Activated naive CD4-positive, alpha-beta T cell treated with anti-CD3 and anti-CD28 coated beads, Interleukin-2, amount 50 U/mL, for 24 hours (primary cell): ENCODE data around the gene PRKCE.
"Not testable (repeated sequence)": the region's sequence is repeated elsewhere in the genome, so short reads cannot be mapped to it uniquely, and the experiment has no call there.

Experiments
- H3K27ac Mint-ChIP-seq: one replicate; pipeline ENCODE4 v1.8.0; 2021; ENCODE audit warnings: mild to moderate bottlenecking, mixed read lengths
- H3K27me3 Mint-ChIP-seq: one replicate; pipeline ENCODE4 v1.8.0; 2021; ENCODE audit warnings: mixed read lengths
- H3K36me3 Mint-ChIP-seq: one replicate; pipeline ENCODE4 v1.8.0; 2021; ENCODE audit warnings: mixed read lengths
- H3K4me1 Mint-ChIP-seq: one replicate; pipeline ENCODE4 v1.8.0; 2021; ENCODE audit warnings: mixed read lengths
- H3K4me3 Mint-ChIP-seq: one replicate; pipeline ENCODE4 v1.8.0; 2021; ENCODE audit warnings: mild to moderate bottlenecking, mixed read lengths
- H3K9me3 Mint-ChIP-seq: one replicate; pipeline ENCODE4 v1.8.0; 2021; ENCODE audit warnings: mixed read lengths

PRKCE gene

GRCh38 chr2:45876611-45877010 is 225.1 kb downstream of the PRKCE start:
- Mint-ChIP-seq H3K4me3 (no peak overlapping the region), H3K36me3 (peaks cover 21% of the 10 kb centered on the region), H3K4me1 (no peaks in the 10 kb centered on the region), H3K27ac (no peak overlapping the region), H3K27me3 (no peaks in the 10 kb centered on the region), H3K9me3 (peaks cover 14% of the 10 kb centered on the region)

DNA sequence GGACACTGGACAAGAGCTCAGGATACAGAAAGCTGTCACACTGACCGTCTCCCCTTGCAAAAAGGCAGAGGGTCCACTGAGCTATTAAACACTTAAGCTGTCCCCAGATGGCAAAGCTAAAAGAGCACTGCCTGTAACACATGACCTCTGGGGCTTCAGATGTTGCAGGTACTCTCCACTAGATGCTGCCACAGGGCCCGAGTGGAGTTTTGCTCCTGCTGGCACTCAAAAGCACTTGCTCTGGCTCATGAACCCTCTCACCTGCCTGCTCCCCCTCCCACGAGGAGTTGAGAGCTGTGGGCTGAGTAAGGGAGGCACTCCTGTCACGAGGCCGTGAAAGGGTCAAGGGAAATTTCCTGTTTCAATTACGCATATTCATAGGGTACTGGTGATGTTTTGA is 227.9 kb downstream of the PRKCE start:
- Mint-ChIP-seq H3K9me3 (peaks cover 14% of the 10 kb centered on the region), H3K4me1 (peaks cover 1% of the 10 kb centered on the region), H3K27ac (no peak overlapping the region), H3K27me3 (no peaks in the 10 kb centered on the region), H3K36me3 (peaks cover 23% of the 10 kb centered on the region), H3K4me3 (no peak overlapping the region)

DNA sequence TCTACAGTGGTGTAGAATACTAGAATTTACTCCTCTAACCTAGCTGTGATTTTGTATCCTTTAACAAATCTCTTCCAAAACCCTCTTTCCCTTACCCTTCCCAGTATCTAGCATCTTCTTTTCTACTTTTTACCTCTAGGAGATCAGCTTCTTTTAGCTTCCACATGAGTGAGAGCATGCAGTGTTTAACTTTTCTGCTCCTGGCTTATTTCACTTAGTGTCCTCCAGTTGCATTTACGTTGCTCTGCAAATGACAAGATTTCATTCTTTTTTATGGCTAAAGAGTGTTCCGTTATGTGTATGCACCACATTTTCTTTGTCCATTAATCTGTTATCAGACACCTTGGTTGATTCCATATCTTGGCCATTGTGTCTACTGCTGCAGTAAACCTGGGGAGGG is 228.5 kb downstream of the PRKCE start:
- Mint-ChIP-seq H3K9me3 (peaks cover 14% of the 10 kb centered on the region), H3K27me3 (no peaks in the 10 kb centered on the region), H3K36me3 (peaks cover 19% of the 10 kb centered on the region), H3K4me3 (no peak overlapping the region), H3K4me1 (peaks cover 3% of the 10 kb centered on the region), H3K27ac (no peak overlapping the region)

DNA sequence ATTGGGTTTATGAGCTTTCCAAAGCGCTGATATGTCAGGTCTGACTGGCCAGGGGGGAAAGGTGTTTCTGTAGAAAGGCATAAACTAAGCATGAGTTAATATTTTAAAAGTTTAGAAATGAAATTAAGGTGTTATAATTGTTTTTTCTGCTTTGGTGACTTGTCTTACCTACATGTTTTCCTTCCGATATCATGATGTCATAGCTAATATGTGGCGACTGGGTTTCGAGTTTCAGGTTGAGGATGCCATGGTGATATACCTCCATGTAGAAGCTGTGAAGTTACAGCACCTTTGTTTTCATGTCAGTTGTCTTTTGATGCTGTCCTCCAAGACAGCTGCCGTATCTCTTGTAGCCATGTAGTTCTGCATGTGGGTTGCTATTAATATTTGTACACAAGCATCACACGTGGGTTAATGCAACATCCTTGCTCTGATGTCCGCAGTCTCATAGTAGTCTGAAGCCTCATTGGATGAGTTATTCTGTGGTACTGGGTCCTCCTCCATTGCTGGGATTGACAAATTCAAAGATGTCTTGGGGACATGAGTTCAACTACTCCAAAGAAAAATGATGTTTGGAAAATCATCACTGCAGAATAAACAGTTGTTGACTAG is 230.6 kb downstream of the PRKCE start:
- H3K27ac Mint-ChIP-seq = no peak overlapping the region
- H3K27me3 Mint-ChIP-seq = no peaks in the 10 kb centered on the region
- H3K9me3 Mint-ChIP-seq = peaks cover 5% of the 10 kb centered on the region
- peaks cover 13% of the 10 kb centered on the region for H3K36me3 Mint-ChIP-seq
- no peak overlapping the region for H3K4me3 Mint-ChIP-seq
- H3K4me1 Mint-ChIP-seq = peaks cover 14% of the 10 kb centered on the region

GRCh38 chr2:45882707-45883602 is 231.5 kb downstream of the PRKCE start:
- peaks cover 14% of the 10 kb centered on the region for H3K4me1 Mint-ChIP-seq
- H3K9me3 Mint-ChIP-seq = no peaks in the 10 kb centered on the region
- peaks cover 7% of the 10 kb centered on the region for H3K36me3 Mint-ChIP-seq
- no peak overlapping the region for H3K4me3 Mint-ChIP-seq
- H3K27me3 Mint-ChIP-seq = no peaks in the 10 kb centered on the region
- no peak overlapping the region for H3K27ac Mint-ChIP-seq

GRCh38 chr2:45883603-45884000 is 232.1 kb downstream of the PRKCE start:
- peaks cover 16% of the 10 kb centered on the region for H3K4me1 Mint-ChIP-seq
- H3K27ac Mint-ChIP-seq = no peak overlapping the region
- H3K27me3 Mint-ChIP-seq = no peaks in the 10 kb centered on the region
- H3K4me3 Mint-ChIP-seq = no peak overlapping the region
- peaks cover 1% of the 10 kb centered on the region for H3K36me3 Mint-ChIP-seq
- H3K9me3 Mint-ChIP-seq = no peaks in the 10 kb centered on the region

- Mint-ChIP-seq H3K9me3 (no peaks in the 10 kb centered on the region), H3K27me3 (no peaks in the 10 kb centered on the region), H3K27ac (no peak overlapping the region), H3K36me3 (peaks cover 1% of the 10 kb centered on the region), H3K4me1 (peaks cover 21% of the 10 kb centered on the region), H3K4me3 (no peak overlapping the region)
Measured at GRCh38 chr2:45884126-45884525, 232.7 kb downstream of the PRKCE start.

GRCh38 chr2:45885171-45885621 is 233.7 kb downstream of the PRKCE start:
- H3K36me3 Mint-ChIP-seq = peaks cover 1% of the 10 kb centered on the region
- H3K4me1 Mint-ChIP-seq = peaks cover 30% of the 10 kb centered on the region
- H3K27me3 Mint-ChIP-seq = no peaks in the 10 kb centered on the region
- H3K9me3 Mint-ChIP-seq = no peaks in the 10 kb centered on the region
- no peak overlapping the region for H3K4me3 Mint-ChIP-seq
- no peak overlapping the region for H3K27ac Mint-ChIP-seq

DNA sequence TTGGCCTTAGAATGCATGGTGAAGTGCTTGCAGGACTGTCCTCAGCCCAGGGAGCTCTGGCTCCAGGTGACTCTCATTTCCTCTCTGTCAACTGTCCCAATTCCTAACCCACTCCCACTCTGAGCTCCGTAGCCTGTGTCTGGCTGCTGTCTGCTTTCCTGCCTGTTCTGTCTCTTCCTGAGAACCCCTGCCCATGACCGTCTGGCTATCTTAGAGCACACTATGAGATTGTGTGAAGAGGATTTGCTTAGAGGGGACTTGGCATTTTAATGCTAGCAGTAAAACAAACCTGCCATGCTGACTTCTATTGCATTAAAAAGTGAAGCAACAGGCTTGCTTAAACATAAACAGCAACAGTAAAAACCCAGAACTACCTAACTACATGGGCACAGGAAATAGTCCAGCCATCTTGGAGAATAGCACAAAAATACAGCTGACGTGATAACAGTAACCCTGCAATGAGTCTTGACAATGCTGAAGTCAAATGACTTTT is 234.7 kb downstream of the PRKCE start:
- no peaks in the 10 kb centered on the region for H3K27me3 Mint-ChIP-seq
- peak overlapping the region; percentile 39 for H3K27ac Mint-ChIP-seq
- no peaks in the 10 kb centered on the region for H3K9me3 Mint-ChIP-seq
- peaks cover 1% of the 10 kb centered on the region for H3K36me3 Mint-ChIP-seq
- peaks cover 39% of the 10 kb centered on the region for H3K4me1 Mint-ChIP-seq
- H3K4me3 Mint-ChIP-seq = no peak overlapping the region

- Mint-ChIP-seq H3K4me3 (no peak overlapping the region), H3K4me1 (peaks cover 57% of the 10 kb centered on the region), H3K9me3 (no peaks in the 10 kb centered on the region), H3K36me3 (no peaks in the 10 kb centered on the region), H3K27me3 (no peaks in the 10 kb centered on the region), H3K27ac (no peak overlapping the region)
Measured at GRCh38 chr2:45888167-45888566, 236.7 kb downstream of the PRKCE start.

- Mint-ChIP-seq H3K4me1 (peaks cover 57% of the 10 kb centered on the region), H3K27ac (no peak overlapping the region), H3K36me3 (no peaks in the 10 kb centered on the region), H3K9me3 (no peaks in the 10 kb centered on the region), H3K27me3 (no peaks in the 10 kb centered on the region), H3K4me3 (no peak overlapping the region)
Measured at GRCh38 chr2:45888641-45889040, 237.2 kb downstream of the PRKCE start.

GRCh38 chr2:45889053-45889452 is 237.6 kb downstream of the PRKCE start:
- H3K4me1 Mint-ChIP-seq = peaks cover 57% of the 10 kb centered on the region
- no peaks in the 10 kb centered on the region for H3K9me3 Mint-ChIP-seq
- H3K27me3 Mint-ChIP-seq = no peaks in the 10 kb centered on the region
- H3K36me3 Mint-ChIP-seq = no peaks in the 10 kb centered on the region
- H3K27ac Mint-ChIP-seq = no peak overlapping the region
- H3K4me3 Mint-ChIP-seq = peak overlapping the region; percentile 28

- Mint-ChIP-seq H3K36me3 (no peaks in the 10 kb centered on the region), H3K9me3 (no peaks in the 10 kb centered on the region), H3K4me3 (no peak overlapping the region), H3K27me3 (no peaks in the 10 kb centered on the region), H3K4me1 (peaks cover 54% of the 10 kb centered on the region), H3K27ac (no peak overlapping the region)
Measured at GRCh38 chr2:45889620-45890370, 238.3 kb downstream of the PRKCE start.

GRCh38 chr2:45890371-45890646 is 238.8 kb downstream of the PRKCE start:
- peaks cover 50% of the 10 kb centered on the region for H3K4me1 Mint-ChIP-seq
- not testable (repeated sequence) for H3K27me3 Mint-ChIP-seq, H3K4me3 Mint-ChIP-seq, H3K36me3 Mint-ChIP-seq, H3K27ac Mint-ChIP-seq, H3K9me3 Mint-ChIP-seq

GRCh38 chr2:45890819-45891218 is 239.3 kb downstream of the PRKCE start:
- H3K36me3 Mint-ChIP-seq = no peaks in the 10 kb centered on the region
- H3K27me3 Mint-ChIP-seq = no peaks in the 10 kb centered on the region
- H3K4me3 Mint-ChIP-seq = peak overlapping the region; percentile 27
- H3K27ac Mint-ChIP-seq = peak overlapping the region; percentile 5
- H3K4me1 Mint-ChIP-seq = peaks cover 49% of the 10 kb centered on the region
- no peaks in the 10 kb centered on the region for H3K9me3 Mint-ChIP-seq
